GM06990 (cell line): ENCODE data around the gene KRT37.

Experiments
- DNase-seq: peaks from one replicate; pipeline ENCODE4 v3.0.0-alpha.2; 2011; ENCODE audit not compliant: insufficient read length; ENCODE audit errors: extremely low read depth
- H3K27me3 ChIP-seq: replicated peaks from 2 replicates; pipeline ENCODE4 v1.6.0; 2011; ENCODE audit warnings: low read length; ENCODE audit not compliant: control insufficient read depth, insufficient read depth
- H3K36me3 ChIP-seq: 2 replicates; pipeline ENCODE4 v1.5.1; 2011; ENCODE audit warnings: low read length; ENCODE audit not compliant: control insufficient read depth, insufficient read depth
- H3K4me3 ChIP-seq: replicated peaks from 2 replicates; pipeline ENCODE4 v1.5.1; 2011; ENCODE audit warnings: low read depth, mild to moderate bottlenecking, control low read depth, low read length
- TF ChIP-seq, protein P1 (sequence below): IDR thresholded peaks from 2 replicates; pipeline ENCODE4 v1.5.1; 2011; ENCODE audit warnings: low read length, control low read depth, mild to moderate bottlenecking, inconsistent platforms; ENCODE audit not compliant: insufficient read depth, poor library complexity, severe bottlenecking

KRT37 gene

DNA sequence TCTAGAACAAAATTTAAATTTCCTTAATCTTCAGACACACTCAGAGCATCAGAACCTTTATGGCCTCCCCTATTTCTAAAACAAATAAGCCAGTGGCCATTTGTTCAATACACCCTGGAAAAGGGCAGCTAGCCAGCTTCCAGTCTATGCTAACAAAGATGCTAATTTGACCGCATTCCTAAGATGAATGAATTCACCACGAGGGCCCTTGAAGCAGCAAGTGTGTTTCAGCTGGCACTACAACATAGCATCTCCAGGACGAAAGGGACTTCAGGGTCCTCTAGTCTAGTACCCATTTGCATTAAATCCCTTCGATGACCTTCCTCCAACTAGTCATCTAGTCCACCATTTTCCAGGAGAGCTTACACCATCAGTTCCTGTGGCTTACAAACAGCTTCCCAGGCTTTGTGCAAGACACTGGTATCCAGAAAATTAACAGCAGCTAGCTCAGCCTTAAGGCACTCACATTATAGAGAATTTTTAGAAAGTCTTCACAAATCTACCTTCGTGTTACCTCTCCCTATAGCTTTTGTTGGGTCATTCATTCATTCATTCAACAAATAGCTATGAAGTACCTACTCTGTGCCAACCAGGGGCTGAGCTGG is 10.9 kb downstream of the KRT37 start:
- no peaks in the 10 kb centered on the region for H3K27me3 ChIP-seq
- DNase-seq, result no peak
- TF ChIP-seq, protein P1, sequence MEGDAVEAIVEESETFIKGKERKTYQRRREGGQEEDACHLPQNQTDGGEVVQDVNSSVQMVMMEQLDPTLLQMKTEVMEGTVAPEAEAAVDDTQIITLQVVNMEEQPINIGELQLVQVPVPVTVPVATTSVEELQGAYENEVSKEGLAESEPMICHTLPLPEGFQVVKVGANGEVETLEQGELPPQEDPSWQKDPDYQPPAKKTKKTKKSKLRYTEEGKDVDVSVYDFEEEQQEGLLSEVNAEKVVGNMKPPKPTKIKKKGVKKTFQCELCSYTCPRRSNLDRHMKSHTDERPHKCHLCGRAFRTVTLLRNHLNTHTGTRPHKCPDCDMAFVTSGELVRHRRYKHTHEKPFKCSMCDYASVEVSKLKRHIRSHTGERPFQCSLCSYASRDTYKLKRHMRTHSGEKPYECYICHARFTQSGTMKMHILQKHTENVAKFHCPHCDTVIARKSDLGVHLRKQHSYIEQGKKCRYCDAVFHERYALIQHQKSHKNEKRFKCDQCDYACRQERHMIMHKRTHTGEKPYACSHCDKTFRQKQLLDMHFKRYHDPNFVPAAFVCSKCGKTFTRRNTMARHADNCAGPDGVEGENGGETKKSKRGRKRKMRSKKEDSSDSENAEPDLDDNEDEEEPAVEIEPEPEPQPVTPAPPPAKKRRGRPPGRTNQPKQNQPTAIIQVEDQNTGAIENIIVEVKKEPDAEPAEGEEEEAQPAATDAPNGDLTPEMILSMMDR, result no peak
- no peaks in the 10 kb centered on the region for H3K36me3 ChIP-seq
- no peak overlapping the region for H3K4me3 ChIP-seq

DNA sequence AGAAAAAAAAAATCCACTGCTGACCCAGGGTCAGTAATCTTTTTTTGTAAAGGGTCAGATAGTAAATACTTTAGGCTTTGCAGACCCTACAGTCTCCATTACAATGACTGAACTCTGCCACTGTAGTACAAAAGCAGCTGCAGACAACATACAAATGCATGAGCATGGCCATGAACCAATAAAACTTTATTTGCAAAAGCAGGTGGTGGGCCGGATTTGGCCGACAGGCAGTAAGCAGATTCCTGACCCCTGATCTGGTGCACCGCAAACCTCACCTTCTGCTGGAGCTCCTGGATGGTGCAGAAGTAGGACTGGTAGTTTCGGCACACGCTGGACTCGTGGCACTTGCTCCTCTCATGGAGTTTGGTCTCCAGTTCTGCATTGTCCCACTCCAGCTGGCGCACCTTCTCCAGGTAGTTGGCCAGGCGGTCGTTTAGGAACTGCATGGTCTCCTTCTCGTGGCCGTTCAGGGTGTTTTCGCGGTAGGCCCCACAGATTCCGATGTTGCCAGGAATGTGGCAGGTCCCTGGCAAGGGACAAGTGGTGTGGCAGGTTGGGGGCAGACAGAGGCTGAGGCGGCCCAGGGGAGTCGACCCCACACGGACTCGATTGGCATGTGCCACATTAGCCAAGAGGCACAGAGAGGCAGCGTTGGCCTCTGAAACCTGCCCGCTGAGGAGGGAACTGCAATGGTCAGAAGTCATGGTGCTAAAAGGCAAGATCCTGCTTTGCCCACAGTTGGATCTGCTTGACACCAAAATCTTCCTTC is 13.1 kb downstream of the KRT37 start:
- Histone ChIP-seq H3K4me3 (no peak overlapping the region), H3K36me3 (no peaks in the 10 kb centered on the region), H3K27me3 (no peaks in the 10 kb centered on the region)
- no peak for DNase-seq
- TF ChIP-seq, protein P1, result no peak

DNA sequence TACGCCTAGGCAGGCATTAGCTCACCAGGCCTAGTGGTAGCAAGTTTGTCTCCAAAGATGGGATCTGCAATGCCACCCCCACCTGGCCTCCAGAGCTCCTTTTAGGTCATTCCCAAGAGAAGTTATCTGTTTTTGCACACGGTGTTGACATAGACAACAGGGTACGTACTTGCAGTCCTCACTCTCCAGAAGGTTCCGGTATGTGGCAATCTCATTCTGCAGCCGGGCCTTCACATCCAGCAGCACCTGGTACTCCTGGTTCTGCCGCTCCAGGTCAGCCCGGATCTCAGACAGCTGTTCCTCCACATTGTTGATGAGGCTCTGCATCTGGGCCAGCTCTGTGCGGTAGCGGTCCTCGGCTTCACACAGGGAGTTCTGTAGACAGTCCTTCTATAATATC is 17.2 kb downstream of the KRT37 start:
- no peak for DNase-seq
- H3K27me3 ChIP-seq, result no peaks in the 10 kb centered on the region; the same call in 1 of the 2 replicates
- no peaks in the 10 kb centered on the region for H3K36me3 ChIP-seq
- TF ChIP-seq, protein P1, result no peak
- no peak overlapping the region for H3K4me3 ChIP-seq

DNA sequence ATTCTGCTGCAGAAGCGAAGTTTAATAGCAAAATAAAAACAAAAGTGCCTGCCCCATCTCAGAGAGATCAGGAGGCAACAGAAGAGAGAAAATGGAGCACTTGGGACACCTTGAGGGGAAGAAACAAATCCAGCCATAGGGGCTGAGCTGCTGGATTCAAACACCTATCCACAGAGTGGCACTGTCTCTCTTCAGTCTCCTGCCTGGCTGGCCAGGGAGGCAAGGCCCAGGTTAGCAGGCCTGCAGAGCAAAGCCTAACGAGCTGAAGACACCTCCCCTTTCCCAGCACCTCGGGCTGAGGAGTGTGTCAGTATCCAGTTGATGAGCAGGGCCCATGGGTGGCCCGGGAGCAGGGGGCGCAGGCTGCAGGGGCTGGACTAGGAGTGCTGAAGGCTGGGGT is 18.2 kb downstream of the KRT37 start:
- Histone ChIP-seq H3K27me3 (no peaks in the 10 kb centered on the region; the same call in 1 of the 2 replicates), H3K4me3 (no peak overlapping the region), H3K36me3 (no peaks in the 10 kb centered on the region)
- no peak for DNase-seq
- TF ChIP-seq, protein P1, result no peak

DNA sequence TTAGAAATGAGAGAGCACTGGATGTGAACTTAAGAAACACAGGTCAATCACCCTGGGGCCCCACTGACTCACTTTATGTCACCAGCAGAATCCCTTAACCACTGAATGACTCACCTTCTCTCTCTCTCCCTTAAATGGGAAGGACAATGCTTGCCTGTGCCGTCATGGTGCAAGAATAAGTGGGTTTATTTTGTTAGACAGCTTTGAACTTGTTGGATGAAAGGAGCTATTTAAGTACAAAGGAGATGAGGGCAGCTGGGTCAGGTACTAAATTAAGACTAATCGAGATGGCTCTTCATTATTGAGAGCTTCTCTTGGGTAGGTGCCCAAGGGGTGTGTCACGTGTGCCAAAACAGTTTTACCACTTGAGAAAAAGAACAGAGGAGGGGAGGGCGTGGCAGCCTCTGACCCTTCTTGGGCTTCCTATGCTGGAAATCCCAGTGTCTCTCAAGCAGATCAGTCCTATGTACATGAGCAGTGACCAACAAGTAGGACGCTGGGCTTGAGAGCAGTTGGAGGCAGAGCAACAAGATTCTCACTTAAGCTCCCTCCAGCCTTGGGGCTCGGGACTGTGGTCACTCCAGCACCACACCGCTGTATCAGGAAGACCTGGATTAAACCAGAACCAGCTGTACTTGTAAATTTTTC is 20.2 kb downstream of the KRT37 start:
- peaks cover 1% of the 10 kb centered on the region; the same call in 1 of the 2 replicates for H3K27me3 ChIP-seq
- DNase-seq, result no peak
- TF ChIP-seq, protein P1, result no peak
- no peak overlapping the region for H3K4me3 ChIP-seq
- H3K36me3 ChIP-seq, result no peaks in the 10 kb centered on the region
